GM12878 (cell line): ENCODE measurements around the gene DNAI4.

Experiments used
- CEBPB ChIP-seq, 2 experiments: fragments of 150-350 bp in 1 of 2; IDR thresholded peaks; 2 replicates each; pipeline ENCODE4 v1.6.1; 2012 to 2014; ENCODE audit warnings: low read depth in 2 of 2, low read length in 2 of 2, borderline replicate concordance in 1 of 2, inconsistent platforms in 1 of 2
- CREM ChIP-seq: IDR thresholded peaks from 2 replicates; pipeline ENCODE4 v1.6.1; 2014; ENCODE audit warnings: antibody characterized with exemption, low read depth
- CTCF ChIP-seq, 3 experiments: IDR thresholded peaks in 2 of 3; conservative IDR thresholded peaks in 1 of 3; 2 replicates each; pipeline ENCODE4 v1.5.1; 2011; ENCODE audit warnings: low read depth in 3 of 3, low read length in 3 of 3, mild to moderate bottlenecking in 3 of 3, control low read depth in 2 of 3, moderate library complexity in 2 of 3, inconsistent platforms in 1 of 3, mixed read lengths in 1 of 3; ENCODE audit not compliant: control insufficient read depth in 2 of 3, insufficient read depth in 1 of 3; ENCODE audit errors: extremely low read depth in 1 of 3
- DPF2 ChIP-seq: fragments of 450-650 bp; IDR thresholded peaks from 2 replicates; pipeline ENCODE4 v1.6.1; 2017; ENCODE audit warnings: mild to moderate bottlenecking
- FOXK2 ChIP-seq: fragments of 450-650 bp; IDR thresholded peaks from 2 replicates; pipeline ENCODE4 v1.6.1; 2017; ENCODE audit warnings: mild to moderate bottlenecking, moderate library complexity
- NR2C2 ChIP-seq: IDR thresholded peaks from 2 replicates; pipeline ENCODE4 v1.6.1; 2011; ENCODE audit warnings: borderline replicate concordance, low read depth; ENCODE audit not compliant: control insufficient read depth, insufficient read length
- NR2F1 ChIP-seq: fragments of 450-650 bp; conservative IDR thresholded peaks from 2 replicates; pipeline ENCODE4 v1.6.1; 2017; ENCODE audit warnings: mild to moderate bottlenecking
- REST ChIP-seq: IDR thresholded peaks from 2 replicates; pipeline ENCODE4 v1.6.1; 2012; ENCODE audit warnings: mild to moderate bottlenecking, low read depth, low read length
- ZNF217 ChIP-seq: fragments of 450-650 bp; IDR thresholded peaks from 2 replicates; pipeline ENCODE4 v1.6.1; 2017; ENCODE audit warnings: antibody characterized with exemption, mild to moderate bottlenecking

GRCh38 chr1:66867501-66867900 lies 57.2 kb downstream of the DNAI4 start:
- no peak for TF ChIP-seq ZNF217
- TF ChIP-seq CEBPB (IDR thresholded peaks at IDR 0.05; ENCODE audit: borderline replicate concordance in 1 of 2, low read depth in 2 of 2, low read length in 2 of 2): no peak
- TF ChIP-seq REST: no peak
- TF ChIP-seq DPF2: no peak
- TF ChIP-seq CTCF (IDR thresholded peaks at IDR 0.05 in 2 of 3, conservative IDR thresholded peaks at IDR 0.05 in 1 of 3; ENCODE audit: control insufficient read depth in 2 of 3, extremely low read depth in 1 of 3, insufficient read depth in 1 of 3, low read depth in 3 of 3, low read length in 3 of 3): no peak
- no peak for TF ChIP-seq FOXK2
- TF ChIP-seq NR2C2: no peak
- no peak for TF ChIP-seq CREM
- no peak for TF ChIP-seq NR2F1
